Measurements from ENCODE around the gene LRRC39.

Gene LRRC39

DNA sequence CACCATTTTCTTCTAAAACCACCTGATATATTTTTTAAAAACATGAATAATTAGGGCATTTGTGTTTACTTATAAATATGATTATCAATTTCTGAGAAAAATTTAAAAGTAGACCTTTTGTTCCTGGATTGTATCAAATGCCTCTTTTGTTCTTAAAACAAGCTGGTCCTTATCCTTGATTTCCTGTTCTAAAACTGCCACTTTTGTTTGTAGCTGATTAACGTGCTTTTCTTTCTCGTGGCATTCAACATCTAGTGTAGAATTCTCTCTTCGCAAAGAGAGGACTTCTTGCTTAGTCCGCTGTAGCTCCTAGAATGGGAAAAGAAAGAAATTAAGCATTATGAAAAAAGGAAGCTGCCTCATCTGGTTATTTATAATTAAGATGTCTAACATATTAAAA lies 70.4 kb downstream of the LRRC39 start:
- Histone ChIP-seq H3K27me3 (ENCODE audit: control insufficient read depth, insufficient read depth, low read length) (no peaks in the 10 kb centered on the region), H3K36me3 (ENCODE audit: control insufficient read depth, insufficient read depth, low read length) (no peaks in the 10 kb centered on the region), H3K9me3 (ENCODE audit: control insufficient read depth, low read length) (no peaks in the 10 kb centered on the region), H3K4me3 (ENCODE audit: low read length) (no peak overlapping the region), H3K4me1 (ENCODE audit: control insufficient read depth, insufficient read depth, low read length) (no peaks in the 10 kb centered on the region), H3K9ac (ENCODE audit: low read length) (no peak overlapping the region)

GRCh38 chr1:100101564-100101963 lies 76.5 kb downstream of the LRRC39 start:
- Histone ChIP-seq H3K4me3 (ENCODE audit: low read length) (no peak overlapping the region), H3K4me1 (ENCODE audit: control insufficient read depth, insufficient read depth, low read length) (no peaks in the 10 kb centered on the region), H3K27me3 (ENCODE audit: control insufficient read depth, insufficient read depth, low read length) (no peaks in the 10 kb centered on the region), H3K36me3 (ENCODE audit: control insufficient read depth, insufficient read depth, low read length) (no peaks in the 10 kb centered on the region), H3K9me3 (ENCODE audit: control insufficient read depth, low read length) (no peaks in the 10 kb centered on the region), H3K9ac (ENCODE audit: low read length) (no peak overlapping the region)

DNA sequence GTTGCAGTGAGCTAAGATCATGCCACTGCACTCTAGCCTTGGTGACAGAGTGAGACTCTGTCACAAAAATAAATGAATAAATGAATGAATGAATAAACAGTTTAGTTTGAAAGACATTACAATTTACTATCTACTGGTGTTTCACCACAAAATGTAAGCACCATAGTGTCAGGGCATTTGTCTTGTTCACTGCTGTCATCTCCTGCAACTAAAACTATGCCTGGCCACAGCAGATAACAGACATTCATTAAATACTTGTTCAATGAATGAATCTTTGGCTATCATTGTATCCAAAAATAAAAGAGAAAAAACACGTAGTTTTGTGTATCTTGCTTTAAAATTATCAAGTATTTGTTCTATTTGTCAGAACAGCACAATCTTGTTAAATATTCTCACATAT lies 77.9 kb downstream of the LRRC39 start:
- H3K36me3 ChIP-seq (ENCODE audit: control insufficient read depth, insufficient read depth, low read length) = no peaks in the 10 kb centered on the region

More for the DNA sequence above, 77.9 kb downstream of the LRRC39 start:
- Histone ChIP-seq H3K4me3 (ENCODE audit: low read length) (no peak overlapping the region), H3K27me3 (ENCODE audit: control insufficient read depth, insufficient read depth, low read length) (no peaks in the 10 kb centered on the region), H3K4me1 (ENCODE audit: control insufficient read depth, insufficient read depth, low read length) (no peaks in the 10 kb centered on the region), H3K9me3 (ENCODE audit: control insufficient read depth, low read length) (no peaks in the 10 kb centered on the region), H3K9ac (ENCODE audit: low read length) (no peak overlapping the region)

Measured in mucosa of stomach (tissue), 1 donor.